CD4-positive, alpha-beta T cell treated with Interleukin-4 for 4 hours (primary cell): Measurements from ENCODE around the gene TUBB3.
A peak's percentile ranks its signal among the peaks of the same experiment; 100 is the strongest.
"Not testable (repeated sequence)": the region's sequence is repeated elsewhere in the genome, so short reads cannot be mapped to it uniquely, and the experiment has no call there.

Experiments used
- DNase-seq: peaks from one replicate; pipeline ENCODE4 v3.0.0-alpha.2; 2020

The TUBB3 gene

GRCh38 chr16:89922884-89923639, at the start of gene TUBB3:
Gene TUBB3, plus strand, starts transcription at chr16:89923342. Its CDS starts 60 bp downstream, at chr16:89923402.
- DNase-seq: no peak

- peak; percentile 93 for DNase-seq
These were observed 49.0 kb upstream of the TUBB3 start for GRCh38 chr16:89873972-89874689.

- DNase-seq: not testable (repeated sequence)
These were observed 44.0 kb upstream of the TUBB3 start for GRCh38 chr16:89879123-89879522.

GRCh38 chr16:89880477-89881367, 42.4 kb upstream of the TUBB3 start:
- DNase-seq: no peak

GRCh38 chr16:89881368-89881730, 41.8 kb upstream of the TUBB3 start:
- DNase-seq: no peak

- no peak for DNase-seq
These were observed 39.6 kb upstream of the TUBB3 start for GRCh38 chr16:89883346-89884040.

- DNase-seq: no peak
These were observed 39.1 kb upstream of the TUBB3 start for GRCh38 chr16:89884041-89884421.

- no peak for DNase-seq
These were observed 35.9 kb upstream of the TUBB3 start for GRCh38 chr16:89887243-89887642.

- no peak for DNase-seq
These were observed 32.9 kb upstream of the TUBB3 start for GRCh38 chr16:89890200-89890599.

GRCh38 chr16:89890886-89891657, 32.1 kb upstream of the TUBB3 start:
- DNase-seq: no peak

GRCh38 chr16:89892055-89892630, 31.0 kb upstream of the TUBB3 start:
- DNase-seq: no peak

- no peak for DNase-seq
These were observed 30.5 kb upstream of the TUBB3 start for GRCh38 chr16:89892635-89893034.

GRCh38 chr16:89893642-89894548, 29.2 kb upstream of the TUBB3 start:
- no peak for DNase-seq

- DNase-seq: no peak
These were observed 27.5 kb upstream of the TUBB3 start for GRCh38 chr16:89895482-89896250.

- no peak for DNase-seq
These were observed 25.9 kb upstream of the TUBB3 start for GRCh38 chr16:89897204-89897603.

GRCh38 chr16:89898201-89898967, 24.8 kb upstream of the TUBB3 start:
- no peak for DNase-seq

GRCh38 chr16:89899879-89900481, 23.2 kb upstream of the TUBB3 start:
- DNase-seq: no peak

GRCh38 chr16:89900885-89901284, 22.3 kb upstream of the TUBB3 start:
- DNase-seq: no peak
